Karpas-422 (cell line): ENCODE measurements around the gene RNU5B-1. TPM values are rescaled to one million over a fixed set of nuclear protein-coding genes. Genes with fewer than 3 reads are reported as not detected.
"Not testable (repeated sequence)": the region's sequence is repeated elsewhere in the genome, so short reads cannot be mapped to it uniquely, and the experiment has no call there.

Experiments
- DNase-seq: peaks from one replicate; pipeline ENCODE4 v3.0.0-alpha.2; 2015
- H2AFZ ChIP-seq: fragments of 200-600 bp; sonication (generic); 2 replicates; pipeline ENCODE4 v1.6.1; 2014; ENCODE audit warnings: antibody characterized with exemption, low read length, mixed read lengths
- H3K27ac ChIP-seq: fragments of 200-600 bp; sonication (generic); 2 replicates; pipeline ENCODE4 v1.5.1; 2014; ENCODE audit warnings: mild to moderate bottlenecking, low read length, moderate library complexity
- H3K27me3 ChIP-seq: fragments of 200-600 bp; sonication (generic); 2 replicates; pipeline ENCODE4 v1.6.1; 2014; ENCODE audit warnings: low read length, mixed read lengths
- H3K36me3 ChIP-seq: fragments of 200-600 bp; sonication (generic); 2 replicates; pipeline ENCODE4 v1.6.1; 2014; ENCODE audit warnings: low read length, mixed read lengths; ENCODE audit not compliant: insufficient read depth
- H3K4me1 ChIP-seq: fragments of 200-600 bp; sonication (generic); 2 replicates; pipeline ENCODE4 v1.6.1; 2014; ENCODE audit warnings: mild to moderate bottlenecking, low read length, mixed read lengths
- H3K4me2 ChIP-seq: fragments of 200-600 bp; sonication (generic); 2 replicates; pipeline ENCODE4 v1.6.1; 2014; ENCODE audit warnings: low read length, low read depth, mild to moderate bottlenecking; ENCODE audit not compliant: poor library complexity, severe bottlenecking
- H3K4me3 ChIP-seq: fragments of 200-600 bp; sonication (generic); 2 replicates; pipeline ENCODE4 v1.5.1; 2014; ENCODE audit warnings: mild to moderate bottlenecking, antibody characterized with exemption, low read length, mixed read lengths
- H3K79me2 ChIP-seq: fragments of 200-600 bp; sonication (generic); 2 replicates; pipeline ENCODE4 v1.6.1; 2014; ENCODE audit warnings: mild to moderate bottlenecking, low read length, mixed read lengths
- H3K9ac ChIP-seq: fragments of 200-600 bp; sonication (generic); 2 replicates; pipeline ENCODE4 v1.6.0; 2014; ENCODE audit warnings: low read length
- H3K9me2 ChIP-seq: fragments of 200-600 bp; sonication (generic), shearing (Covaris generic); replicated peaks from 2 replicates; pipeline ENCODE4 v1.6.0; 2014; ENCODE audit warnings: mild to moderate bottlenecking, low read length, moderate library complexity; ENCODE audit not compliant: insufficient read depth
- H3K9me3 ChIP-seq: fragments of 300-700, 200-600 bp; sonication (generic); 2 replicates; pipeline ENCODE4 v1.6.1; 2014; ENCODE audit warnings: low read length, mixed read lengths
- H4K20me1 ChIP-seq: fragments of 200-600 bp; sonication (generic); 2 replicates; pipeline ENCODE4 v1.6.1; 2014; ENCODE audit warnings: mild to moderate bottlenecking, antibody characterized with exemption, low read length, low read depth; ENCODE audit not compliant: insufficient read depth
- small RNA-seq: library from RNA; depleted of rRNA; stranded (forward); fragments of <200 nt; gene quantifications from one replicate; pipeline ENCODE3, GENCODE V24; 2014
- total RNA-seq: library from RNA; depleted of rRNA; stranded (reverse); fragments of >200 nt; shearing (Covaris generic); gene quantifications from 2 replicates; pipeline ENCODE4 v1.2.3, GENCODE V29; 2014; ENCODE audit warnings: low replicate concordance; rRNA removed

RNU5B-1 gene
- total RNA-seq, 1 experiment from 2014 or later: not detected

DNA sequence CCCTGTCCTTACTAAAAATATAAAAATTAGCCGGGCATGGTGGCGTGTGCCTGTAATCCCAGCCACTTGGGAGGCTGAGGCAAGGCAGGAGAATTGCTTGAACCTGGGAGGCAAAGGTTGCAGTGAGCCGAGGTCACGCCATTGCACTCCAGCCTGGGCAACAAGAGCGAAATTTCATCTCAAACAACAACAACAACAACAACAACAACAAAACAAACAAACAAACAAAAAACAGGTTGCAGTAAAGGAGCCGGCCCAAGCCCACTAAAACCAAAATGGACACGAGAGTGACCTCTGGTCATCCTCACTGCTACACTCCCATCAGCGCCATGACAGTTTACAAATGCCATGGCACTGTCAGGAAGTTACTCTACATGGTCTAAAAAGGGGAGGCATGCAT, 43.3 kb downstream of the RNU5B-1 start:
- not testable (repeated sequence) for H3K4me2 ChIP-seq, H3K9ac ChIP-seq, H3K79me2 ChIP-seq, H3K36me3 ChIP-seq, H2AFZ ChIP-seq, H3K27me3 ChIP-seq, H3K9me3 ChIP-seq, H3K4me3 ChIP-seq, H3K4me1 ChIP-seq, DNase-seq, H3K9me2 ChIP-seq, H4K20me1 ChIP-seq, H3K27ac ChIP-seq

- no peak overlapping the region for H3K4me3 ChIP-seq
- H3K4me1 ChIP-seq: peaks cover 3% of the 10 kb centered on the region; the same call in 1 of the 2 replicates
- no peak overlapping the region for H3K27ac ChIP-seq
- no peaks in the 10 kb centered on the region; the same call in 1 of the 2 replicates for H4K20me1 ChIP-seq
- no peaks in the 10 kb centered on the region for H3K27me3 ChIP-seq
- H2AFZ ChIP-seq: no peak overlapping the region
- no peaks in the 10 kb centered on the region for H3K9me2 ChIP-seq
- H3K79me2 ChIP-seq: no peaks in the 10 kb centered on the region
- no peaks in the 10 kb centered on the region for H3K9me3 ChIP-seq
- no peak for DNase-seq
- H3K4me2 ChIP-seq: no peak overlapping the region
- H3K36me3 ChIP-seq: no peaks in the 10 kb centered on the region
- H3K9ac ChIP-seq: no peak overlapping the region
Measured at GRCh38 chr15:65349338-65349737, 44.9 kb downstream of the RNU5B-1 start.

- H3K27me3 ChIP-seq, H3K9me3 ChIP-seq, H3K27ac ChIP-seq: not testable (repeated sequence)
Measured at GRCh38 chr15:65351972-65352371, 47.5 kb downstream of the RNU5B-1 start.

More at GRCh38 chr15:65351972-65352371, 47.5 kb downstream of the RNU5B-1 start:
- H3K4me1 ChIP-seq, DNase-seq, H4K20me1 ChIP-seq, H3K4me3 ChIP-seq, H3K9ac ChIP-seq, H3K79me2 ChIP-seq, H3K36me3 ChIP-seq, H3K9me2 ChIP-seq, H2AFZ ChIP-seq, H3K4me2 ChIP-seq: not testable (repeated sequence)

Small RNA genes within 50 kb of the gene (small RNA-seq; reads per million reads assigned to genes)
- gene RNU5A-1: 688,558 reads per million, percentile 100 among the genes with 10 or more reads in this experiment
- gene RNU5B-1: 50,972 reads per million, percentile 100 among the genes with 10 or more reads in this experiment
- gene SNORA24B: 0.16 reads per million

Other genes with a start within 250 kb of the RNU5B-1 start
- gene RASL12, start 236.7 kb upstream of the RNU5B-1 start, total RNA-seq: not detected in 2 replicates
- gene KBTBD13, start 227.9 kb upstream of the RNU5B-1 start, total RNA-seq: not detected in 2 replicates
- 6.5 and 6.8 TPM in 2 replicates for gene UBAP1L, start 189.5 kb upstream of the RNU5B-1 start, total RNA-seq
- gene PDCD7, start 170.9 kb upstream of the RNU5B-1 start, total RNA-seq: 20.5 and 23.4 TPM in 2 replicates
- gene CLPX, start 119.3 kb upstream of the RNU5B-1 start, total RNA-seq: 26.2 and 34.3 TPM in 2 replicates
- 0.04 TPM in 1 of 2 replicates, not detected in the other for gene CILP, start 93.2 kb upstream of the RNU5B-1 start, total RNA-seq
- 7.7 and 8.3 TPM in 2 replicates for gene PARP16, start 17.8 kb upstream of the RNU5B-1 start, total RNA-seq
- gene RNU5A-1, start 8.6 kb upstream of the RNU5B-1 start, total RNA-seq: not detected in 2 replicates
- not detected in 2 replicates for gene IGDCC3, start 73.3 kb downstream of the RNU5B-1 start, total RNA-seq
- 0.18 TPM in 1 of 2 replicates, not detected in the other for gene IGDCC4, start 118.3 kb downstream of the RNU5B-1 start, total RNA-seq
- gene DPP8, start 213.0 kb downstream of the RNU5B-1 start, total RNA-seq: 27.2 and 42.0 TPM in 2 replicates
- 61.8 and 87.2 TPM in 2 replicates for gene HACD3, start 225.8 kb downstream of the RNU5B-1 start, total RNA-seq